NCI-H2081 (cell line): Measurements from ENCODE around the gene TAS1R3.

ENCODE experiments used
- DNase-seq, 2 experiments: peaks; one replicate each; lab custom pipeline; 2025; lab: John Stamatoyannopoulos, UW

Gene TAS1R3

GRCh38 chr1:1340185-1340584, 9.1 kb downstream of the TAS1R3 start:
- no peak for DNase-seq

- no peak for DNase-seq
Measured at GRCh38 chr1:1340791-1341548, 9.9 kb downstream of the TAS1R3 start.

- DNase-seq = no peak
Measured at GRCh38 chr1:1341549-1342021, 10.5 kb downstream of the TAS1R3 start.

- no peak for DNase-seq
Measured at GRCh38 chr1:1342061-1342562, 11.0 kb downstream of the TAS1R3 start.

GRCh38 chr1:1342584-1343115, 11.6 kb downstream of the TAS1R3 start:
- no peak for DNase-seq

- no peak for DNase-seq
Measured at GRCh38 chr1:1343811-1344421, 12.8 kb downstream of the TAS1R3 start.

- DNase-seq = no peak
Measured at GRCh38 chr1:1344655-1345361, 13.7 kb downstream of the TAS1R3 start.

GRCh38 chr1:1345384-1345783, 14.3 kb downstream of the TAS1R3 start:
- no peak for DNase-seq

GRCh38 chr1:1345860-1346500, 14.9 kb downstream of the TAS1R3 start:
- no peak for DNase-seq

GRCh38 chr1:1346501-1346890, 15.4 kb downstream of the TAS1R3 start:
- DNase-seq = no peak

GRCh38 chr1:1347026-1347595, 16.0 kb downstream of the TAS1R3 start:
- DNase-seq = no peak

- no peak for DNase-seq
Measured at GRCh38 chr1:1347663-1348419, 16.8 kb downstream of the TAS1R3 start.

GRCh38 chr1:1348420-1349255, 17.6 kb downstream of the TAS1R3 start:
- DNase-seq = no peak

GRCh38 chr1:1349256-1350012, 18.4 kb downstream of the TAS1R3 start, which contains the start of gene DVL1:
Gene DVL1, minus strand, starts transcription at chr1:1349418. Its CDS starts 353 bp downstream, at chr1:1349065.
- DNase-seq = peak; percentile 47 to 55

- DNase-seq = no peak
Measured at GRCh38 chr1:1351511-1352427, 20.7 kb downstream of the TAS1R3 start.

- DNase-seq = no peak
Measured at GRCh38 chr1:1352786-1353388, 21.8 kb downstream of the TAS1R3 start.

GRCh38 chr1:1353389-1354151, 22.5 kb downstream of the TAS1R3 start:
- DNase-seq = peak in 1 of 2 experiments; percentile 21
